AG10803 (cell line): ENCODE measurements around the gene ARHGAP30.

Experiments used
- DNase-seq: peaks from one replicate; pipeline ENCODE4 v3.0.0; 2010; ENCODE audit warnings: low read depth
- H3K4me3 ChIP-seq: 2 replicates; pipeline ENCODE4 v1.5.1; 2011; ENCODE audit warnings: mild to moderate bottlenecking, low read length, control low read depth
- CTCF ChIP-seq: conservative IDR thresholded peaks from 2 replicates; pipeline ENCODE4 v1.5.1; 2011; ENCODE audit warnings: mild to moderate bottlenecking, low read length, control low read depth, inconsistent platforms

Gene ARHGAP30

GRCh38 chr1:161013488-161014230 is 56.0 kb downstream of the ARHGAP30 start:
- no peak for TF ChIP-seq CTCF
- no peak overlapping the region for H3K4me3 ChIP-seq
- DNase-seq, result peak; percentile 62

- no peak for TF ChIP-seq CTCF
- H3K4me3 ChIP-seq, result no peak overlapping the region
- no peak for DNase-seq
These were observed 56.6 kb downstream of the ARHGAP30 start for GRCh38 chr1:161013131-161013487.

GRCh38 chr1:161012420-161012819 is 57.3 kb downstream of the ARHGAP30 start:
- no peak for TF ChIP-seq CTCF
- DNase-seq, result no peak
- H3K4me3 ChIP-seq, result no peak overlapping the region

- TF ChIP-seq CTCF, result no peak
- no peak overlapping the region for H3K4me3 ChIP-seq
- no peak for DNase-seq
These were observed 60.0 kb downstream of the ARHGAP30 start for GRCh38 chr1:161009602-161010211.

- TF ChIP-seq CTCF, result no peak
- DNase-seq, result peak; percentile 39
- no peak overlapping the region for H3K4me3 ChIP-seq
These were observed 60.7 kb downstream of the ARHGAP30 start for GRCh38 chr1:161008869-161009510.

GRCh38 chr1:161007369-161007768 is 62.3 kb downstream of the ARHGAP30 start:
- H3K4me3 ChIP-seq, result no peak overlapping the region
- TF ChIP-seq CTCF, result no peak
- DNase-seq, result no peak

GRCh38 chr1:161006563-161006962 is 63.1 kb downstream of the ARHGAP30 start:
- DNase-seq, result no peak
- TF ChIP-seq CTCF, result no peak
- H3K4me3 ChIP-seq, result no peak overlapping the region
